HG03108 (cell line): ENCODE results near the gene NXPH4.

ENCODE experiments used
- ATAC-seq: cut with Tn5 transposase; IDR thresholded peaks from one replicate; pipeline ENCODE4 v1.9.1; 2021; ENCODE audit warnings: moderate library complexity; ENCODE audit not compliant: unreplicated experiment

NXPH4 gene

DNA sequence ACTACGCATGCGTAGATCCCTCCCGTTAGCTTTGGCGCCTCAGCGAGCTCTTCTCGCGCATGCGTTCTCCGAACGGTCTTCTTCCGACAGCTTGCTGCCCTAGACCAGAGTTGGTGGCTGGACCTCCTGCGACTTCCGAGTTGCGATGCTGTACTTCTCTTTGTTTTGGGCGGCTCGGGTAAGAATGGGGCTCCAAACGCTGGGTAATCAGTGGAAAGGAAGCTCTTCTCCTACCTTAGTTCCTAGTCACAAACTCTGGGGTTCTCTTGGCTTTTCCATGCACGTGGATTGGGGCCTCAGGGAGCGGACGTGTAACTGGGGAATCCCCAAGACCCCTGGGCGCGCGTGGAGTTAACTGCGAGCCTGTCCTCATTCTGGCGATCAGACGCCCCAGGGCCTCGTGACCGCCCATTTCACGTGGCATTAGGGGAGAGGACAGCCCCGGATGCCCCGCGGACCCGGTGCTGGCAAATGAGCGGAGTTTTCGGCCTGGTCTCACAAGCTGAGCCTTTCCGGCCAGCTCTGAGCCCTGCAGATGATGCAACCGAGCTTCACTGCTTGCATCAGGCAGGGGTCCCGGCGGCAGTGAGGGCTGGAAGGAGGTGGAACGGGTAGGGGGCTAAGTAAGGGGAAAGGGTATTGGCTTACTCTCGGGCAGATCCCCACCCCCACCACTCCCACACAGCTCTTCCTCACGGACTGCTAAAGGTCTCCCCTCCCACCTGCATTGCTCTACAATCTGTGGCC lies 13.2 kb downstream of the NXPH4 start, which contains the start of gene SHMT2:
SHMT2 (plus strand) TSS at position 78 of the 747 bp plus-strand sequence; CDS start at position 146, 68 bp downstream.
- ATAC-seq: peak; percentile 58

DNA sequence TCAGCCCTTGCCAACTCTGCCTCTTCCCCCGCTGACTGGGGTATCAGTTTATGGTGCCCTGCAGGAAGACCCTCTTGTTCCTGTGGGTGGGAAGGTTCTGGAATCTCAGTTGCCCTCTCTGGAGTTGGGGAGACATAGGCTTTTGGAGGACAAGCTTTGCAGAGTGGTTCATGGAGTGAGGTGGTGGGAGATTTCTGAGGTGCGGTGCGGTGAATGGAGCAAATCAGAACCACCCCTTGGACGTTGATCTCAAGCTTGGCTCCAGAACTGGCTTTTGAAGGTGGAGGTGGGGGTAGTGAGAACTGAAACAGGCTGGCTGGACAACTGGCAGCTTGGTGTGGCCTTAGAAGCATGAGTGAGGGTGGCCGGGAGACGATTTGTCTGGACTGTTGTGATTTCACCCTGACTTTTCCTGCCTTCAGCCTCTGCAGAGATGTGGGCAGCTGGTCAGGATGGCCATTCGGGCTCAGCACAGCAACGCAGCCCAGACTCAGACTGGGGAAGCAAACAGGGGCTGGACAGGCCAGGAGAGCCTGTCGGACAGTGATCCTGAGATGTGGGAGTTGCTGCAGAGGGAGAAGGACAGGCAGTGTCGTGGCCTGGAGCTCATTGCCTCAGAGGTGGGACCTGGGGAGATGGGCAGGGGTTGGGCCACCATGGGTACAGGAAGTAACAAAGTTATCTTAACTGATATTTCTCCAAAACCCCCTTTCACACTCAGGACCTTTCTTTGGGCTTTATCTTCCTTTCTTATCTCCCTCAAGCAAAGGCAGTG lies 14.0 kb downstream of the NXPH4 start:
- no peak for ATAC-seq

DNA sequence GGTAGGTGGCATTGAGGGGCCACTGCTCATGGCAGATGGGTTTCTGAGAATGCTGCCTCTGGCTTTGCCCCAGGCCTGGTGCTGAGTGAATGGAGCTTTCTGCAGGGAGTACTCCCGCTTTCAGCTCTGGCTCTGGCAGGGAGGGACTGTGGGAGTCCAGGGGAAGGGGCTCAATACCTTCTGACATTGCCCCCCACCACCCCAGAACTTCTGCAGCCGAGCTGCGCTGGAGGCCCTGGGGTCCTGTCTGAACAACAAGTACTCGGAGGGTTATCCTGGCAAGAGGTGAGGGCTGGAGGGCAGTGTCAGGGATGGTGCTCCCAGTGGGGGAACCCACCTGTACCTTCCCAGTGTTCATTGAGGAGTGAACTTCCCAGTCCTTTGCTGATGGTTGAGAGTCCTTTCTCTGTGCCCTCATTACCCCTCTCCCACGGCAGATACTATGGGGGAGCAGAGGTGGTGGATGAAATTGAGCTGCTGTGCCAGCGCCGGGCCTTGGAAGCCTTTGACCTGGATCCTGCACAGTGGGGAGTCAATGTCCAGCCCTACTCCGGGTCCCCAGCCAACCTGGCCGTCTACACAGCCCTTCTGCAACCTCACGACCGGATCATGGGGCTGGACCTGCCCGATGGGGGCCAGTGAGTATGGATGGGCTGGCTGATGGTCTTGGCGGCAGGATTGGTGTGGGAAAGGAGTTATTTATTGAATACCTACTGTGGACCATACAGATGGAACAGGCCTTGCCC lies 14.9 kb downstream of the NXPH4 start:
- ATAC-seq: no peak

DNA sequence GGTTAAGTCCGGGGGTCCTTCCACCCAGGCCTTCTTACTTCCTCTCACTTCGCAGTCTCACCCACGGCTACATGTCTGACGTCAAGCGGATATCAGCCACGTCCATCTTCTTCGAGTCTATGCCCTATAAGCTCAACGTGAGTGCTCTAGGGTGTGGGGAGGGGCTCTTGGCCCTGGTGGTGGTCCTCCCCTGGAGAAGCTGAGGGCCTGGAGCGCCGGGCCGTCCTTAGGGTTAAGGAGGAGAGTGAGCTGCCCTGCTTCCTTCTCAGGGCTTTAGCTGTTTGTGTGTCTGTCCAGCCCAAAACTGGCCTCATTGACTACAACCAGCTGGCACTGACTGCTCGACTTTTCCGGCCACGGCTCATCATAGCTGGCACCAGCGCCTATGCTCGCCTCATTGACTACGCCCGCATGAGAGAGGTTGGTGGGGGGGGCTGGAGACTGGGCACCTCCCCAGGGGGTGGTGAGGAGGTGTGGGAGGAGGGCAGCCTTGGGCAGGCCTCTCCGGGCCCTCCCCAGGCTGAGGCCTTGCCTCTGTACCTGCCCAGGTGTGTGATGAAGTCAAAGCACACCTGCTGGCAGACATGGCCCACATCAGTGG lies 15.7 kb downstream of the NXPH4 start:
- ATAC-seq: no peak

DNA sequence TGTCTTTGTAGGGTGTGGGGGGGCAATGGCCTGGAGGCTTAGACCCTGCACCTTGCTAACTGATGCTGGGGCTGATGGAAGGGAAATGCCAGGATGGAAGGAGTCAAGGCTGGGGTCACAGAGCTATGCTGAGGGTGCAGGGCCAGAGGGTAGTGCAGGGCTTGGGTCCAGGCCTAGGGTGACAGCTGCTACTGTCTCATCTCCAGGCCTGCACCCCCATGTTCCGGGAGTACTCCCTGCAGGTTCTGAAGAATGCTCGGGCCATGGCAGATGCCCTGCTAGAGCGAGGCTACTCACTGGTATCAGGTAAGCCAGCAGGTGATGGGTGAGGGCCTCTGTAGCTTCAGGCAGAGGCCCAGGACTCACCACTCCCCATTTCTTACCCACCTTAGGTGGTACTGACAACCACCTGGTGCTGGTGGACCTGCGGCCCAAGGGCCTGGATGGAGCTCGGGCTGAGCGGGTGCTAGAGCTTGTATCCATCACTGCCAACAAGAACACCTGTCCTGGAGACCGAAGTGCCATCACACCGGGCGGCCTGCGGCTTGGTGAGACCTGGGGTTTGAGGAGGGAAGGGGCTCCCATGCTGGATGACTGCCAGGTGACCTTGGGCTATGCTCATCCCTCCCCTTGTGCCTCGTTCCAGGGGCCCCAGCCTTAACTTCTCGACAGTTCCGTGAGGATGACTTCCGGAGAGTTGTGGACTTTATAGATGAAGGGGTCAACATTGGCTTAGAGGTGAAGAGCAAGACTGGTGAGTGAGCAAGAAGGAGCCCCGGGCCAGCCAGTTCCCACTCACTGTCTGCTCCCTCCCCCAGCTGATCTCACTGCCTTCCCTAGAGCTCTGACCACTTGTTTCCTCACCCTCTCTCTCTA lies 17.0 kb downstream of the NXPH4 start:
- no peak for ATAC-seq

DNA sequence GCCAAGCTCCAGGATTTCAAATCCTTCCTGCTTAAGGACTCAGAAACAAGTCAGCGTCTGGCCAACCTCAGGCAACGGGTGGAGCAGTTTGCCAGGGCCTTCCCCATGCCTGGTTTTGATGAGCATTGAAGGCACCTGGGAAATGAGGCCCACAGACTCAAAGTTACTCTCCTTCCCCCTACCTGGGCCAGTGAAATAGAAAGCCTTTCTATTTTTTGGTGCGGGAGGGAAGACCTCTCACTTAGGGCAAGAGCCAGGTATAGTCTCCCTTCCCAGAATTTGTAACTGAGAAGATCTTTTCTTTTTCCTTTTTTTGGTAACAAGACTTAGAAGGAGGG lies 17.6 kb downstream of the NXPH4 start:
- no peak for ATAC-seq

DNA sequence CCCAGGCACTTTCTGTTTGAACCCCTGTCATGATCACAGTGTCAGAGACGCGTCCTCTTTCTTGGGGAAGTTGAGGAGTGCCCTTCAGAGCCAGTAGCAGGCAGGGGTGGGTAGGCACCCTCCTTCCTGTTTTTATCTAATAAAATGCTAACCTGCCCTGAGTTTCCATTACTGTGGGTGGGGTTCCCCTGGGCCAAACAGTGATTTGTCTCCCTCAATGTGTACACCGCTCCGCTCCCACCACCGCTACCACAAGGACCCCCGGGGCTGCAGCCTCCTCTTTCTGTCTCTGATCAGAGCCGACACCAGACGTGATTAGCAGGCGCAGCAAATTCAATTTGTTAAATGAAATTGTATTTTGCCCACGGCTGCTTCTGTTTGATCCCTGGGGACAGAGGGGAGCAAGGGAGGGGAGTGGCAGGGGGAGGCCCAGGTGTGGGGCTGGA lies 18.0 kb downstream of the NXPH4 start:
- no peak for ATAC-seq

DNA sequence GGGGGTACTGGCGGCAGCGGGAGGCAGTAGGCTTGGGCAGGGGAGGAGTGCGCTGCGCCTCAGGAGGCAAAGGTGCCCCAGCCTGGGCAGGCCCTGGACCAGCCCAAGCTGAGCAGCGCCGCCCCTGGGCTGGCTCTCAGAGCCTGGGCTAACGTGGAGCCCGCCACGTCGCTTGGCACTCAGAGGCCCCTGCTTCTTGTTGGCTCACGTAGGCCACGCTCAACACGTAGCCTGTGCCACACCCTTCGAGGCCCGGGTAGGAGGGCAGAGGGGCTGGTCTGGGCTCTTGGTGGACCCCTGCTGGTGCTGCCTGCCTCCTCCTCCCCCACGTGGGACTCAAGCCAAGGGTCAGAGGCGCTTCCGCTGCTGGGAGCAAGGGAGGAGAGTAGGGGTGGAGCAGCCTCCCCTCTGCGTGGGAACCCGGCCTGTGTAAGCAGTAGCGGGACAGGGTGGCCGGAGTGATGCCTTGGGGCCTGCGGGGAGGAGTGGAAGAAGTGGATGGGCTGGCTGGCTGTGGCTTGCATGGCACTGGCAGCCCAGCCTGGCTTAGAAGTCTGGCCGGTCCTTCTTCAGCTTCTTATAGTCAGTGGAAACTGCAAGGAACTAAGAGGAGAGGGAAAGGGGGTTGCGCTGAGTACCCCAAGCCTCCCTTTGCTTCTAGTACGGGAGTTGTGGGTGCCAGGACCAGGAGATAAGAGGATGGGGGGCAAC lies 18.6 kb downstream of the NXPH4 start:
- ATAC-seq: no peak

DNA sequence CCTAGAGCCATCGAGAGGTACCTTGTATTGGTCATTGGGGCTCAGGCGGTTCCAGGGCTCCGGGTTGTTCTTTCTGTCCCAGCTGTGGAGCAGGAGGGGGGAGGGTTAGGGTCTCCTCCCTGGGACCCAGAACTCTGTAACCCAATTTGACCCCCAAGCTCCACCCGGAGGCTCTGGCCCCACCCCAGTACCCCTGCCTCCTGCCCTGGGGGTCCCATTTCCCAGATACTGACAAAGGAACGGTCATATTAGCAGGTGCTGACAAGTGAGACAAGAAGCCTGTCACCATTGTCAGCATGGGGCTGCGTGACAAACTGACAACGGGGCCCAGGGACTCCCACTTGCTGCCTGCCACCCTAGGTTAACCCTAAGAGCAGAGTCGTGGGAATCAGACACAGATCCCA lies 19.1 kb downstream of the NXPH4 start:
- no peak for ATAC-seq

DNA sequence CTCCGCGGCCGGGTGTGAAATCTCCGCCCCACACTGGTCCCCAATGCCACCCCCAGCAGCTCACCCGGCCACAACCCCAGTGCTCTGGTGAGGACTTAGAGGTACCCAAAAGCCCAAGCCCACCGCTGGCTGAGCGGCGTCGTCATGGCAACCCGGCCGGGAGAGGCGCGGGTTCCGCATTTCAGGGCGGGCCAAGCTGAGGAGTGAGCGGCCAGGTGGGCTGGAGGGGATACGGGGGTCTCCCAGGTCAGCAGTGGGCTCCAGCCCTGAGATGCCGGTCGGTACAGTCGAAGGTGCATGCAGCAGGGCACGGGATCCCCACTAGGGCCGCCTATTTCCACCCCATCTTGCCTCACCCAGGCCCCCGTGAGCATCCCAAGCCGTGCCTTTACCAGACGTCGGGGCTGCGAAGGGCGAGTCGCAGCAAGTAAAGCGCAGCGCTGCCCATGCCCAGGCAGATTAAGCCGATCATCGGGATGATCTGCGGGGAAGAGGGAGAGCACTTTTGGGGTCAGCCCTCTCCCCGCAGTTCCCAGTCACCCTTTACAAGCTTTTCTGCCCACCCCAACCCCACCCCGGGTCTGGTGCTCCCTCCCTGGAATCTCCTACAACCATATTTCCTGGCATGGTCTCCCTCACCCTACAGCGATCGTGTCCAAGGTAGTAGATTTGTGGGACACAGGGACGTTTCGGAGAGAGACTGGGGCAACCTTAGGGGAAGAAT lies 19.8 kb downstream of the NXPH4 start:
- ATAC-seq: no peak

DNA sequence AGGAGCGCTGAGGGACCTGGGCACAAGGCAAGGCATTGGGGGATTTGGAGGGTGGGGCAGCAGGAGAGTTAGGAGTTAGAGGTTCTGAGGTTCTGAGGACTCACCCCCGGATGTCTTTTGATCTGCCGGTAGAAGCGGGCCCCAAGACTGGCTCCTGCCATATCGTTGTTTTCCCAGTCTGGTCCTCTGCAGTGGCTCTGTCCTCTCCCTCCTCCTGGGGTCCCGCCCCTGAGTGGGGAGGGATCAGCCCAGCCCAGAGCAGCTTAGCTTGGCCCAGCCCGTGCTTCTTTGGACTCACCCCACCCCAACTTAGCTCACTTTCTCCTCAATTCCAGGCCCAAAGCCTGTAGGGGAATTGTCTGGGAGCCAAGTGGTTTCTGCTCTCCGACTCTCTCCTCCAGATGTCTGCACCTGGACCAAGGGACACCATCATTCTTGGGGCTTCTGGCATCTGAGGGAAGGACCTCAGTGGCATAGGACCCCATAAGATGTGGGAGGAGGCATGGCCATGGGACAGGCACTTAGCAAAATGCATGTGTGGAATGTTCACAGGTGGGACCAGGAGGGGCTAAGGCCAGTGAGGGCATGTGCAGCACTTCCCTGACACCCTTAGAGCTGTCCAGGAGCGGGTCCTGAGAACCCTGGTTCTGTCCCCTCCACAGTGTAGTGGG lies 20.5 kb downstream of the NXPH4 start:
- no peak for ATAC-seq

DNA sequence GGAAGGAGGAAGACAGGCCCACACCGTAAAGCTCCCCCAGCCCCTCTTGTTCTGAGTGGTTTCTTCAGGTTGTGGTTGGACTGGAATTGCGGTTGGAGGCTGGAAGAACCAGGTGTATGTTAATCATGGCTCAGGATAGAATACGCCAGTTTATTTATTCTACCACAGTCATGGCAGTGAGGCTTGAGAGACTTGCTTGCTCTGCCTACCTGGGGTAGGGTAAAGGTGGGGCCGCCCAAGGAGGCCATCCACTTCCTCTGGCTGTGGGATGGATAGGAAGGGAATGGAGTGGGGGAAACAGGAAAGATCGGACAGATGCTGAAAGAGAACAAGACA lies 21.0 kb downstream of the NXPH4 start:
- ATAC-seq: no peak

DNA sequence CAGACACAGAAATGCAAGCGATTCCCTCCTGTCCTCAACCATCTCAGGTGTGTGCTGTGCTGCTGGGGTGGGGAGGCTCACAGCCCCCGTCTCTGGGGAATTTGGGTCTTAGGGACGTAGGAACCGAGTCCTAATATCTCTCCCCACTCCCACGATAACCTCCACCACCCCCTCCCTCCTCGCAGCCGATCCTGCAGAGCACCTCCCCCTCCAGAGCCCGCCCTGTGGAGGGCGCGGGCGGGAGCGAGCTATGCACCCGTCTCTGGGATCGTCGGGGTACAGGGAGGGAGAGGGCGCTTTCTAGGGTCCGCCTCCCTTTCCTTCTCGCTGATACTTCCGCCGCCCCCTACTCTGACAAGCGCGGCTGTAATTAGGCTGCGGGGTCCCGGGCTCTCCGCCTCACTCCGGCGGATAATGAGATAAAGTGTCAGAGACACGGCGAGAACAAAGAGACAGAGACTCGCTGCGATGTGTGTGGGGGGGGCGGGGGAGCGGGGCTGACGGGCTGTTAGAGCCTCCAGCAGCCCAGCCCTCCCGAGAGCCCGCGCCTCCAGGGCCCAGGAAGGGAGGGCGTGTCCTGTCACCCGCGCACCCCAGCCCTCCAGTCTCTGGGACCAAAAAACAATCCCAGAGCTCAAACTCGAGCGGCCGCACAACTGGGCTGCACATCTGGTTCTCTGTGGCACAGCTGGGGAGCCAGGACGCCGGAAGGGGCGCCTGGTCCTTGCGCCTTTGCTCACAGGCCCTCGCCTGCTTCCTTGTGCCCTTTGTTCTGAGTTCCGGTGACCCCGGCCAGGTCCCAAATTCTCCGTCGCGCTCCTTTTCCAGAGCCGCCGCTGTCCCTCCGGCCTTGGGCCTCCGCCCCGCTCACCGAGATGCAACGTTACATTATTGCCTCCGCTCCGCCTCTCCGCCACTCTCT lies 21.6 kb downstream of the NXPH4 start:
- ATAC-seq: no peak

DNA sequence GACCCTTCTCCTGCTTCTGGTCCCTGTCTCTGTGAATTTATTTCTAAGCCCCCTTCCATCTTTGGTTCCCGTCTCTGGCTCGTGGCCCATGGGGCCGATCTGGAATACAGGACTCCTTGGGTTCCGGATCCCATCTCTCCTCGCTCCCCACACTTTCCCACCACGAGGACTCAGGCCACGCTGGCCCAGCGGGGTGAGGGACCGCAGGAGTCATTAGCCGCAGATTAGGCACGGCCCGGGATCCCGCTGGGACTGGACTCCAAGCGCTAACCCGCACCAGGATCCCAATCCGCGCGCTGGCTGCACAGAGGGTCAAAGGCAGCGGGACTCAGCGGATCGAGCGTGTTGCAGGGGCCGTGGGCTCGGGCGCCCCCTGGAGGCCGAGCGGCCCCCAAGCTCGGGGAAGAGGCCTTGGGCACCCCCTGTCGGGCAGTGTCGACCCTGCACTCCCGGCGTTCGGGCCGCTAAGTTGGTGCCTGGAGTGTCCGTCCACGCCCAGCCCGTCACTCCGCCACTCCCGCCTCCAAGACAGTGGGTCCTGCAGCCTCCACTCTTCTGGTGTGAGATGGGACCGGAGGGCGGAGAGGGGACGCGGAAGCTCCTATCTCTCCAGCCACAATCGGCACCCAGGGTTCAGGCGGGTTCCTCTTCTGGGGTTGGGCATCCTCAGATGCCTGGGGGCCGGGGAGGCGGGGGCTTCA lies 22.4 kb downstream of the NXPH4 start:
- peak; percentile 43 for ATAC-seq

DNA sequence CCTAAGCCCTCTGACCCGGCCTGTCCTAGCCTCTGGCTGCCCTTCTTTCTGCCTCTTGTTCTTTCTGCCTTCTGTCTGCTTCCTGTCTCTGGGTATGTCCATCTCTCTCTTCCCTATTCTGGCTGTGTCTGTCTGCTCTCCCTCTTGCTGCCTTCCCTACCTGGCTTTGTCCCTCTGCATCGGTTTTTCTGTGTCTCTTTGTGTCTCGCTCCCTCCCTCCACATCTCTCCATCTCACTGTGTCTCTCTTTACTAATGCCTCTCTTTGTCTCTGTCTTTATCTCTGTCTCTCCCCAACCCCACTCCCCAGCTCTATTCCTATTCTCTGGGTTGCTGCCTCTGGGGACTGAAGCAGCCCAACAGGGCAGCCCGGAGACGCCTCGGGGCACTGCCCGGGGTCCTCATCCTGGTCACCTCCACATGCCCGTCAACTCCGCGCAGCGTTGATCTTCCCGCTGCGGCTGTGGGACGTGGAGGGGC lies 23.0 kb downstream of the NXPH4 start:
- ATAC-seq: no peak

DNA sequence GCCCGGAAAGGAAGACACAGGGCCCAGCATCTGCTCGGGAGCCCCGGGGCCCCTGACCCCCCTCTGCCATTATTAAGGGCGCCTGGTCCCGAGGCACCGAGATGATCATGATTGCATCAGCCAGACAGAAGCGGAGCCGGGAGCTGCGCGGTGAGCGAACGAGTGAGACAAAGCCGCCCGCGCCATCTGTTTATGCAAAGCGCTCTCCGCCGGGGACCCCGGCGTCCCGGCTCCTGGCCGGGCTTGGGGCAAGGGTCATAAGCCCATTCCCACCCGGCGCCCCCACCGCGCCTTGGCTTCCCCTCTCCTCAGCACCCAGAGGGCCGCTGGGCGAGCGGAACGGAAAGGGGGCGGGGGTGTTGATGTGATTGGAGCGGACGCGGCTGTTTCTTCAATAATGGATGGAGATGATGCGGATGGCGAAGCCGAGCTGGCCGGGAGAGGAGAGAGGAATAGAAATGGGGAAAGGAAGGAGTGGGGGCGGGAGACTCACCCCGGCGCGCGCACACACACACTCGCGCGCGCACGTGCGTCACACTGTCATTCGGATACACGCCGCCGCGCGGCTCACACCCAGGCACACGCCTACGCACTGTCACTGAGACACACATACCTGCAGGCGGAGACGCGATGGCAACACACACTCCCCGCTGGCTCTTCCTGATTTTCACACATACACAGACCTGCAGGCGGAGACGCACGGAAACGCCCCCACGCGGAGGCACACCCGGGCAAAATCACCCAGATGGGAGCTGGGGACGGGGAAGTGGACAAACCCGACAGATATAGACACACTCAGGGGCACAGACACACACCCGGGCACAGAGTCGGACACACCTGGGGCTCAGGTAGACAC lies 23.7 kb downstream of the NXPH4 start:
- ATAC-seq: no peak
